Keratinocyte (primary cell): ENCODE results near the gene D2HGDH. TPM values are rescaled to one million over a fixed set of nuclear protein-coding genes. Genes with fewer than 3 reads are reported as not detected.

ENCODE experiments used
- DNase-seq: peaks from one replicate; pipeline ENCODE4 v3.0.0-alpha.2; 2011; ENCODE audit warnings: low read depth, missing footprints, low spot score
- FAIRE-seq: peaks from 2 replicates; lab custom pipeline; 2011; peaks lifted over from hg19 to GRCh38; lab: Jason Lieb, UNC
- H2AFZ ChIP-seq: 2 replicates; pipeline ENCODE4 v1.6.0; 2012; ENCODE audit warnings: low read length, control low read depth, inconsistent platforms; ENCODE audit not compliant: control insufficient read depth
- H3K27ac ChIP-seq: 2 replicates; pipeline ENCODE4 v1.5.1; 2011; ENCODE audit warnings: low read length; ENCODE audit not compliant: control insufficient read depth, insufficient read depth
- H3K27me3 ChIP-seq: 3 replicates; pipeline ENCODE4 v1.6.0; 2011; ENCODE audit warnings: low read length; ENCODE audit not compliant: control insufficient read depth, insufficient read depth; ENCODE audit errors: extremely low read depth
- H3K36me3 ChIP-seq, 2 experiments: 2 replicates in 1 of 2; 3 replicates in 1 of 2; pipeline ENCODE4 v1.5.1; 2011; ENCODE audit warnings: low read length in 2 of 2, mild to moderate bottlenecking in 1 of 2; ENCODE audit not compliant: control insufficient read depth in 2 of 2, insufficient read depth in 2 of 2; ENCODE audit errors: extremely low read depth in 1 of 2
- H3K4me1 ChIP-seq: 3 replicates; pipeline ENCODE4 v1.5.1; 2011; ENCODE audit warnings: low read length; ENCODE audit not compliant: control insufficient read depth, insufficient read depth; ENCODE audit errors: extremely low read depth
- H3K4me2 ChIP-seq: 3 replicates; pipeline ENCODE4 v1.6.0; 2011; ENCODE audit warnings: low read depth, low read length; ENCODE audit not compliant: control insufficient read depth, insufficient read depth; ENCODE audit errors: extremely low read depth
- H3K4me3 ChIP-seq, 3 experiments: fragments of 200-600 bp in 1 of 3; sonication (generic) in 1 of 3; 2 replicates in 2 of 3; 3 replicates in 1 of 3; pipeline ENCODE4 v1.5.1; 2011 to 2016; ENCODE audit warnings: low read length in 3 of 3, mild to moderate bottlenecking in 3 of 3, control low read depth in 2 of 3, inconsistent platforms in 1 of 3, low read depth in 1 of 3, mixed read lengths in 1 of 3, mixed run types in 1 of 3, moderate library complexity in 1 of 3; ENCODE audit not compliant: control insufficient read depth in 2 of 3, insufficient read depth in 2 of 3; ENCODE audit errors: extremely low read depth in 1 of 3
- H3K79me2 ChIP-seq: 2 replicates; pipeline ENCODE4 v1.6.0; 2012; ENCODE audit warnings: low read length; ENCODE audit not compliant: control insufficient read depth, insufficient read depth
- H3K9ac ChIP-seq: 3 replicates; pipeline ENCODE4 v1.6.0; 2011; ENCODE audit warnings: low read length; ENCODE audit not compliant: control insufficient read depth, insufficient read depth; ENCODE audit errors: extremely low read depth
- H3K9me1 ChIP-seq: 3 replicates; pipeline ENCODE4 v1.6.0; 2011; ENCODE audit warnings: low read length; ENCODE audit not compliant: control insufficient read depth, insufficient read depth; ENCODE audit errors: extremely low read depth
- H3K9me3 ChIP-seq: 2 replicates; pipeline ENCODE4 v1.5.1; 2012; ENCODE audit warnings: low read depth, low read length; ENCODE audit not compliant: control insufficient read depth
- H4K20me1 ChIP-seq: 3 replicates; pipeline ENCODE4 v1.6.0; 2011; ENCODE audit warnings: low read length; ENCODE audit not compliant: control insufficient read depth, insufficient read depth; ENCODE audit errors: extremely low read depth
- CTCF ChIP-seq, 3 experiments: IDR thresholded peaks in 1 of 3; conservative IDR thresholded peaks in 1 of 3; optimal IDR thresholded peaks in 1 of 3; 2 replicates in 2 of 3; 3 replicates in 1 of 3; pipeline versions ENCODE3 to v1.5.1; 2011; ENCODE audit warnings: low read length in 3 of 3, mild to moderate bottlenecking in 3 of 3, moderate library complexity in 2 of 3, control low read depth in 1 of 3, inconsistent platforms in 1 of 3; ENCODE audit not compliant: insufficient read depth in 2 of 3; ENCODE audit errors: extremely low read depth in 1 of 3
- EZH2 ChIP-seq: IDR thresholded peaks from one replicate; pipeline ENCODE4 v1.6.1; 2012; ENCODE audit warnings: inconsistent platforms, mild to moderate bottlenecking, low read length, moderate library complexity
- dilution Hi-C: fragments of 300-500 bp; cut with MboI; formaldehyde crosslinking; loops from one replicate; pipeline ENCODE4 v1.7.0; 2020; ENCODE audit warnings: low sequenced_read_pairs; ENCODE audit not compliant: extremely low pct_ligation_motif_present
- polyA plus RNA-seq, 5 experiments: library from polyadenylated mRNA; depleted of rRNA in 3 of 5; stranded (reverse) in 3 of 5; stranded (forward) in 1 of 5; unstranded in 1 of 5; fragments of >200 nt; gene quantifications; 1 replicate in 1 of 5; 2 replicates in 3 of 5; 3 replicates in 1 of 5; pipeline versions ENCODE4 v1.2.1 to v1.2.3, GENCODE V29; 2011 to 2012; ENCODE audit warnings: missing spikeins in 2 of 5, low read depth in 1 of 5, low replicate concordance in 1 of 5

Gene D2HGDH
- polyA plus RNA-seq, 1 donor (not counting 4 experiments of a cell fraction or from before 2014, with no cell fraction given), result 5.4 TPM

DNA sequence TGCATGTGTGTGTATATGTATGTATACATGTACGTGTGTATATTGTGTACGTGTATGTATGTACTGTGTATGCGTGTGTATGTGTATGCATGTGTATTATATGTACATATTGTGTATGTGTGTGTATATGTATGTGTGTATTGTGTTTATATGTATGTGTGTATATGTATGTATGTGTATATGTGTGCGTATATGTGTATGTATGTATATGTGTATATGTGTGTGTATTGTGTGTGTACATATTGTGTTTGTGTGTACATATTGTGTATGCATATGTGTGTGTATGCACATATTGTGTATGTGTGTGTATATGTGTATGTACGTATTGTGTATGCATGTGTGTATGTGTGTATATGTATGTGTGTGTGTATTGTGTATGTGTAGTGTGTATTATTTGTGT is 59.0 kb downstream of the D2HGDH start:
- H3K4me3 ChIP-seq, result no peak overlapping the region
- H3K27me3 ChIP-seq, result no peaks in the 10 kb centered on the region
- no peak overlapping the region for H3K27ac ChIP-seq
- H2AFZ ChIP-seq, result no peak overlapping the region
- H4K20me1 ChIP-seq, result no peaks in the 10 kb centered on the region
- dilution Hi-C loops, result no loop called here
- no peaks in the 10 kb centered on the region for H3K9me1 ChIP-seq
- no peaks in the 10 kb centered on the region for H3K79me2 ChIP-seq
- H3K9ac ChIP-seq, result no peak overlapping the region
- no peaks in the 10 kb centered on the region for H3K36me3 ChIP-seq
- H3K9me3 ChIP-seq, result no peaks in the 10 kb centered on the region
- H3K4me2 ChIP-seq, result no peak overlapping the region
- peaks cover 2% of the 10 kb centered on the region for H3K4me1 ChIP-seq
- DNase-seq (no peak), FAIRE-seq (no peak)
- TF ChIP-seq CTCF (optimal IDR thresholded peaks at IDR 0.05 in 1 of 3, IDR thresholded peaks at IDR 0.05 in 1 of 3, conservative IDR thresholded peaks at IDR 0.05 in 1 of 3; ENCODE audit: extremely low read depth in 1 of 3, insufficient read depth in 2 of 3, low read length in 3 of 3) (no peak), EZH2 (no peak)

DNA sequence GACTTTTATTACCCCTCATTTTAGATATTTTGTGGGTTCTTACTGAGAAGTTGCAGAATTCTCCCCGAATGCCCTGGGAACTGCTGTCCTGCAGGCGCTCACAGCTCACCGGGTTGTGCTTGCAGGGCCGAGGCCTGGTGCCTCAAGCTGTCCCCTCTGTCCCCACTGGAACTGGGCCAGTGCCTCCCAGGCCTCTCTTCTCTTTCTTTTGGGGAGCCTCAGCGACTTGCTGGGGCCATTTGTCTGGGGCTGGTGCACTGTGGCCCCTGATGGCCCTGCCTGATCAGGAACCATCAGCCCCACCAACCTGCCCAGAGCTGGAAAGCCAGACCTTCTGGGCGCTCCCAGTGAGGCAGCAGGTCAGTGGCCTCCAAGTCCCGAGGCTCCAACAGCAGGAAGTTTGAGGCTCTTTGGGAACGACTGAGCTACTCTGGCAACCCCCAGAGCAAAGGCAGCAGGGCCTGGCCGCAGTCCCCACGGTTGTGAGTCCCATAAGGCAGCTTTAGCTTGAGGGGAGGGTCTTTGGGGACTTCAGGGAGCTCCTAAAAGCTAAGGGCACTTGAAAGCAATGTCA is 59.9 kb downstream of the D2HGDH start:
- dilution Hi-C loops, result no loop called here
- no peaks in the 10 kb centered on the region for H4K20me1 ChIP-seq

More for the DNA sequence above, 59.9 kb downstream of the D2HGDH start:
- TF ChIP-seq EZH2 (no peak), CTCF (optimal IDR thresholded peaks at IDR 0.05 in 1 of 3, IDR thresholded peaks at IDR 0.05 in 1 of 3, conservative IDR thresholded peaks at IDR 0.05 in 1 of 3; ENCODE audit: extremely low read depth in 1 of 3, insufficient read depth in 2 of 3, low read length in 3 of 3) (no peak)
- H3K4me3 ChIP-seq, result no peak overlapping the region
- FAIRE-seq, result no peak
- peaks cover 2% of the 10 kb centered on the region for H3K4me1 ChIP-seq
- no peak overlapping the region for H3K4me2 ChIP-seq
- no peaks in the 10 kb centered on the region for H3K9me1 ChIP-seq
- no peaks in the 10 kb centered on the region for H3K27me3 ChIP-seq
- no peaks in the 10 kb centered on the region for H3K36me3 ChIP-seq
- H3K9me3 ChIP-seq, result no peaks in the 10 kb centered on the region
- no peak overlapping the region for H3K27ac ChIP-seq
- no peaks in the 10 kb centered on the region for H3K79me2 ChIP-seq
- H3K9ac ChIP-seq, result no peak overlapping the region
- no peak overlapping the region for H2AFZ ChIP-seq
- DNase-seq, result no peak
